HCT116 (cell line): ENCODE results near the gene GOLGA2. TPM values are rescaled to one million over a fixed set of nuclear protein-coding genes. Genes with fewer than 3 reads are reported as not detected.

ENCODE experiments used
- ATAC-seq: fragments of 200-7000 bp; cut with Tn5 transposase; 2 replicates; pipeline ENCODE4 v1.9.1; 2020; ENCODE audit warnings: mild to moderate bottlenecking, moderate library complexity
- BruUV-seq: library from RNA; stranded (reverse); fragments of 400-500 nt; replicated peaks from 2 replicates; lab custom pipeline; 2021; lab: Mats Ljungman, UMichigan
- CTCF ChIA-PET: fragments of 300-600 bp; sonication (Branson Sonifier 250); formaldehyde crosslinking; loops from one replicate; lab custom pipeline; 2021; ENCODE audit warnings: antibody characterized with exemption; lab: Charles Lee
- POLR2A ChIA-PET: fragments of 300-600, 350-600 bp; sonication (Branson Sonifier 250); formaldehyde crosslinking; loops from one replicate; lab custom pipeline; 2021; ENCODE audit warnings: antibody characterized with exemption; lab: Charles Lee
- RAD21 ChIA-PET, 2 experiments: fragments of 300-600 bp; sonication (Branson Sonifier 250); formaldehyde crosslinking; loops; one replicate each; lab custom pipeline; 2023; ENCODE audit warnings: low total read pairs in 2 of 2; ENCODE audit not compliant: uncharacterized antibody in 2 of 2, unreplicated experiment in 2 of 2, low non-redundant PET in 1 of 2; lab: Charles Lee
- DNase-seq: peaks from one replicate; pipeline ENCODE4 v3.0.0-alpha.2; 2010; ENCODE audit warnings: low read depth, low spot score
- H2AFZ ChIP-seq: fragments of 200-600 bp; shearing (Covaris generic), sonication (generic); 2 replicates; pipeline ENCODE4 v1.6.1; 2017; ENCODE audit warnings: low read depth, mixed run types, mixed read lengths, antibody characterized with exemption, low read length; ENCODE audit not compliant: poor library complexity, severe bottlenecking
- H3K27ac ChIP-seq: 2 replicates; pipeline ENCODE4 v1.5.1; 2012; ENCODE audit warnings: low read depth, low read length
- H3K27me3 ChIP-seq: fragments of 200-600 bp; sonication (generic); 2 replicates; pipeline ENCODE4 v1.6.1; 2016; ENCODE audit warnings: mixed run types, low read length, mixed read lengths; ENCODE audit not compliant: insufficient read depth
- H3K36me3 ChIP-seq, 2 experiments: fragments of 200-500 bp in 1 of 2; fragments of 200-600 bp in 1 of 2; sonication (Bioruptor generic) in 1 of 2; sonication (generic) in 1 of 2; 2 replicates each; pipeline versions ENCODE4 v1.5.1 to v1.6.1; 2014 to 2016; ENCODE audit warnings: low read length in 2 of 2, inconsistent platforms in 1 of 2, mixed read lengths in 1 of 2, mixed run types in 1 of 2; ENCODE audit not compliant: insufficient read depth in 2 of 2, control insufficient read depth in 1 of 2
- H3K4me1 ChIP-seq, 2 experiments: fragments of 200-600 bp in 1 of 2; sonication (generic) in 1 of 2; 2 replicates each; pipeline versions ENCODE4 v1.5.1 to v1.6.1; 2012 to 2017; ENCODE audit warnings: low read length in 2 of 2, inconsistent platforms in 1 of 2, mild to moderate bottlenecking in 1 of 2, mixed read lengths in 1 of 2, mixed run types in 1 of 2, moderate library complexity in 1 of 2; ENCODE audit not compliant: insufficient read depth in 2 of 2, control insufficient read depth in 1 of 2
- H3K4me2 ChIP-seq: fragments of 200-600 bp; sonication (generic); 2 replicates; pipeline ENCODE4 v1.6.1; 2017; ENCODE audit warnings: mixed run types, low read length, mixed read lengths
- H3K4me3 ChIP-seq, 2 experiments: fragments of 200-600 bp in 1 of 2; sonication (generic) in 1 of 2; replicated peaks in 1 of 2; 2 replicates each; pipeline ENCODE4 v1.5.1; 2011 to 2016; ENCODE audit warnings: low read length in 2 of 2, control low read depth in 1 of 2, low read depth in 1 of 2, mild to moderate bottlenecking in 1 of 2, mixed read lengths in 1 of 2, mixed run types in 1 of 2
- H3K79me2 ChIP-seq: fragments of 200-600 bp; sonication (generic); 2 replicates; pipeline ENCODE4 v1.6.1; 2017; ENCODE audit warnings: mild to moderate bottlenecking, mixed run types, low read length, moderate library complexity, mixed read lengths; ENCODE audit not compliant: insufficient read depth
- H3K9ac ChIP-seq: fragments of 200-600 bp; sonication (generic); 2 replicates; pipeline ENCODE4 v1.6.1; 2016; ENCODE audit warnings: low read length, mixed read lengths
- H3K9me2 ChIP-seq: fragments of 200-600 bp; sonication (generic), shearing (Covaris generic); 2 replicates; pipeline ENCODE4 v1.6.1; 2017; ENCODE audit warnings: mixed run types, mild to moderate bottlenecking, moderate library complexity; ENCODE audit not compliant: insufficient read depth
- H3K9me3 ChIP-seq, 2 experiments: fragments of 200-500 bp in 1 of 2; fragments of 200-600 bp in 1 of 2; sonication (Bioruptor generic) in 1 of 2; sonication (generic) in 1 of 2; 2 replicates each; pipeline ENCODE4 v1.6.1; 2014 to 2017; ENCODE audit warnings: low read length in 2 of 2, mixed read lengths in 2 of 2, inconsistent platforms in 1 of 2, low read depth in 1 of 2, mild to moderate bottlenecking in 1 of 2, mixed run types in 1 of 2, moderate library complexity in 1 of 2; ENCODE audit not compliant: control insufficient read depth in 1 of 2, insufficient read depth in 1 of 2
- H4K20me1 ChIP-seq: fragments of 200-600 bp; sonication (generic), shearing (Covaris generic); 2 replicates; pipeline ENCODE4 v1.6.1; 2017; ENCODE audit warnings: mixed run types, mild to moderate bottlenecking, moderate library complexity; ENCODE audit not compliant: insufficient read depth
- CBX3 ChIP-seq: IDR thresholded peaks from 2 replicates; pipeline ENCODE4 v1.6.1; 2012; ENCODE audit warnings: low read depth
- ELF1 ChIP-seq: IDR thresholded peaks from 2 replicates; pipeline ENCODE4 v1.6.1; 2012; ENCODE audit warnings: low read depth, borderline replicate concordance
- EZH2phosphoT487 ChIP-seq: fragments of 200-600 bp; IDR thresholded peaks from 2 replicates; pipeline ENCODE4 v1.6.1; 2018; ENCODE audit warnings: antibody characterized with exemption, borderline replicate concordance
- JUND ChIP-seq: IDR thresholded peaks from 2 replicates; pipeline ENCODE4 v1.6.1; 2012
- POLR2AphosphoS5 ChIP-seq: IDR thresholded peaks from 2 replicates; pipeline ENCODE4 v1.6.1; 2011; ENCODE audit warnings: mild to moderate bottlenecking, low read depth, low read length, moderate library complexity
- RAD21 ChIP-seq: IDR thresholded peaks from 2 replicates; pipeline ENCODE4 v1.6.1; 2012; ENCODE audit warnings: low read depth, mild to moderate bottlenecking
- SIN3A ChIP-seq: IDR thresholded peaks from 2 replicates; pipeline ENCODE4 v1.6.1; 2012; ENCODE audit warnings: low read depth
- SP1 ChIP-seq: IDR thresholded peaks from 2 replicates; pipeline ENCODE4 v1.6.1; 2012; ENCODE audit warnings: low read depth
- SRF ChIP-seq: IDR thresholded peaks from 2 replicates; pipeline ENCODE4 v1.6.1; 2012; ENCODE audit warnings: low read depth
- TCF7L2 ChIP-seq: IDR thresholded peaks from 2 replicates; pipeline ENCODE4 v1.7.0; 2011; ENCODE audit warnings: borderline replicate concordance, inconsistent platforms; ENCODE audit not compliant: insufficient read depth, insufficient read length; ENCODE audit errors: extremely low read depth
- ZNF274 ChIP-seq: fragments of 200-500 bp; sonication (Bioruptor generic); IDR thresholded peaks from 2 replicates; pipeline ENCODE4 v1.6.1; 2014; ENCODE audit warnings: mild to moderate bottlenecking, low read depth, low read length, inconsistent platforms
- intact Hi-C: fragments of 100-400 bp; cut with micrococcal nuclease; formaldehyde crosslinking; loops from 2 replicates; pipeline ENCODE4 v1.10.0; 2022
- total RNA-seq: library from RNA; stranded (reverse); gene quantifications from one replicate; pipeline ENCODE4 v1.2.1, GENCODE V29; 2021; ENCODE audit not compliant: unreplicated experiment
- TF ChIP-seq, protein P1 (sequence below): IDR thresholded peaks from 2 replicates; pipeline ENCODE4 v1.6.1; 2012
- TF ChIP-seq, protein P2 (sequence below): IDR thresholded peaks from 2 replicates; pipeline ENCODE4 v1.6.1; 2012; ENCODE audit warnings: low read depth
- TF ChIP-seq, protein P3 (sequence below): IDR thresholded peaks from 2 replicates; pipeline ENCODE4 v1.6.1; 2012
- TF ChIP-seq, protein P4 (sequence below): IDR thresholded peaks from 2 replicates; pipeline ENCODE4 v1.6.1; 2011; ENCODE audit warnings: mild to moderate bottlenecking, low read length, moderate library complexity; ENCODE audit not compliant: insufficient replicate concordance; ENCODE audit errors: extremely low read depth
- TF ChIP-seq, protein P5 (sequence below), 3 experiments: fragments of 200-600 bp in 1 of 3; sonication (generic) in 1 of 3; IDR thresholded peaks in 2 of 3; conservative IDR thresholded peaks in 1 of 3; 2 replicates each; pipeline ENCODE4 v1.5.1; 2012 to 2017; ENCODE audit warnings: low read depth in 2 of 3, low read length in 2 of 3, antibody characterized with exemption in 1 of 3, borderline replicate concordance in 1 of 3, control low read depth in 1 of 3, mild to moderate bottlenecking in 1 of 3, mixed read lengths in 1 of 3, mixed run types in 1 of 3, moderate library complexity in 1 of 3; ENCODE audit not compliant: insufficient read depth in 1 of 3

The GOLGA2 gene
- total RNA-seq, 1 experiment from 2014 or later, result 67.0 TPM

DNA sequence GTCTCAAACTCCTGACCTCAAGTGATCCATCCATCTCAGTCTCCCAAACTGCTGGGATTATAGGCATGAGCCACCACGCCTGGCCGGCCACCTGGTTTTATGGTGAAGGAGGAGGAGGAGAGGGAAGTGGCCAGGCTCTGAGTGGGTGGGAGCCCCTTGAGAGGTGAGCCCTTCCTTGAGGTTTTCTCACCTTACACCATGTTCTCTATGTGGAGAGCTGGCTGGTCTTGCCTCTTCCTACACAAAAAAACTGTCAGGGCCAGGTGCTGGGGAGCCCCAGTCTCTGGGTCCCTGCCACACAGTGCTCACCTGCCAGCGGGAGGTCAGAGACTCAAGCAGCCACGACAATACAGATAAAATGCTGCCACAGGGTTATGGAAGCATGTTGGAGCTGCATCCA is 18.3 kb upstream of the GOLGA2 start:
- Histone ChIP-seq H3K36me3 (no peaks in the 10 kb centered on the region), H3K4me1 (peaks cover 5 to 24% of the 10 kb centered on the region in 2 experiments; a peak in 3 of 4 replicates), H3K9me2 (no peaks in the 10 kb centered on the region), H3K79me2 (no peaks in the 10 kb centered on the region), H3K9me3 (no peaks in the 10 kb centered on the region), H3K27ac (no peak overlapping the region), H4K20me1 (no peaks in the 10 kb centered on the region), H3K4me3 (no peak overlapping the region), H3K4me2 (no peak overlapping the region), H3K9ac (no peak overlapping the region), H2AFZ (no peak overlapping the region), H3K27me3 (no peaks in the 10 kb centered on the region)
- TF ChIP-seq CBX3 (no peak), EZH2phosphoT487 (no peak), POLR2AphosphoS5 (no peak), JUND (no peak), SP1 (no peak), SRF (no peak), SIN3A (no peak), TCF7L2 (no peak), ELF1 (no peak), ZNF274 (no peak), RAD21 (no peak)
- TF ChIP-seq, protein P1, sequence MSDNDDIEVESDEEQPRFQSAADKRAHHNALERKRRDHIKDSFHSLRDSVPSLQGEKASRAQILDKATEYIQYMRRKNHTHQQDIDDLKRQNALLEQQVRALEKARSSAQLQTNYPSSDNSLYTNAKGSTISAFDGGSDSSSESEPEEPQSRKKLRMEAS, result no peak
- TF ChIP-seq, protein P2, sequence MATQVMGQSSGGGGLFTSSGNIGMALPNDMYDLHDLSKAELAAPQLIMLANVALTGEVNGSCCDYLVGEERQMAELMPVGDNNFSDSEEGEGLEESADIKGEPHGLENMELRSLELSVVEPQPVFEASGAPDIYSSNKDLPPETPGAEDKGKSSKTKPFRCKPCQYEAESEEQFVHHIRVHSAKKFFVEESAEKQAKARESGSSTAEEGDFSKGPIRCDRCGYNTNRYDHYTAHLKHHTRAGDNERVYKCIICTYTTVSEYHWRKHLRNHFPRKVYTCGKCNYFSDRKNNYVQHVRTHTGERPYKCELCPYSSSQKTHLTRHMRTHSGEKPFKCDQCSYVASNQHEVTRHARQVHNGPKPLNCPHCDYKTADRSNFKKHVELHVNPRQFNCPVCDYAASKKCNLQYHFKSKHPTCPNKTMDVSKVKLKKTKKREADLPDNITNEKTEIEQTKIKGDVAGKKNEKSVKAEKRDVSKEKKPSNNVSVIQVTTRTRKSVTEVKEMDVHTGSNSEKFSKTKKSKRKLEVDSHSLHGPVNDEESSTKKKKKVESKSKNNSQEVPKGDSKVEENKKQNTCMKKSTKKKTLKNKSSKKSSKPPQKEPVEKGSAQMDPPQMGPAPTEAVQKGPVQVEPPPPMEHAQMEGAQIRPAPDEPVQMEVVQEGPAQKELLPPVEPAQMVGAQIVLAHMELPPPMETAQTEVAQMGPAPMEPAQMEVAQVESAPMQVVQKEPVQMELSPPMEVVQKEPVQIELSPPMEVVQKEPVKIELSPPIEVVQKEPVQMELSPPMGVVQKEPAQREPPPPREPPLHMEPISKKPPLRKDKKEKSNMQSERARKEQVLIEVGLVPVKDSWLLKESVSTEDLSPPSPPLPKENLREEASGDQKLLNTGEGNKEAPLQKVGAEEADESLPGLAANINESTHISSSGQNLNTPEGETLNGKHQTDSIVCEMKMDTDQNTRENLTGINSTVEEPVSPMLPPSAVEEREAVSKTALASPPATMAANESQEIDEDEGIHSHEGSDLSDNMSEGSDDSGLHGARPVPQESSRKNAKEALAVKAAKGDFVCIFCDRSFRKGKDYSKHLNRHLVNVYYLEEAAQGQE, result no peak
- TF ChIP-seq, protein P3, sequence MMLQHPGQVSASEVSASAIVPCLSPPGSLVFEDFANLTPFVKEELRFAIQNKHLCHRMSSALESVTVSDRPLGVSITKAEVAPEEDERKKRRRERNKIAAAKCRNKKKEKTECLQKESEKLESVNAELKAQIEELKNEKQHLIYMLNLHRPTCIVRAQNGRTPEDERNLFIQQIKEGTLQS, result no peak
- TF ChIP-seq, protein P4, sequence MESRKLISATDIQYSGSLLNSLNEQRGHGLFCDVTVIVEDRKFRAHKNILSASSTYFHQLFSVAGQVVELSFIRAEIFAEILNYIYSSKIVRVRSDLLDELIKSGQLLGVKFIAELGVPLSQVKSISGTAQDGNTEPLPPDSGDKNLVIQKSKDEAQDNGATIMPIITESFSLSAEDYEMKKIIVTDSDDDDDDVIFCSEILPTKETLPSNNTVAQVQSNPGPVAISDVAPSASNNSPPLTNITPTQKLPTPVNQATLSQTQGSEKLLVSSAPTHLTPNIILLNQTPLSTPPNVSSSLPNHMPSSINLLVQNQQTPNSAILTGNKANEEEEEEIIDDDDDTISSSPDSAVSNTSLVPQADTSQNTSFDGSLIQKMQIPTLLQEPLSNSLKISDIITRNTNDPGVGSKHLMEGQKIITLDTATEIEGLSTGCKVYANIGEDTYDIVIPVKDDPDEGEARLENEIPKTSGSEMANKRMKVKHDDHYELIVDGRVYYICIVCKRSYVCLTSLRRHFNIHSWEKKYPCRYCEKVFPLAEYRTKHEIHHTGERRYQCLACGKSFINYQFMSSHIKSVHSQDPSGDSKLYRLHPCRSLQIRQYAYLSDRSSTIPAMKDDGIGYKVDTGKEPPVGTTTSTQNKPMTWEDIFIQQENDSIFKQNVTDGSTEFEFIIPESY, result no peak
- TF ChIP-seq, protein P5, sequence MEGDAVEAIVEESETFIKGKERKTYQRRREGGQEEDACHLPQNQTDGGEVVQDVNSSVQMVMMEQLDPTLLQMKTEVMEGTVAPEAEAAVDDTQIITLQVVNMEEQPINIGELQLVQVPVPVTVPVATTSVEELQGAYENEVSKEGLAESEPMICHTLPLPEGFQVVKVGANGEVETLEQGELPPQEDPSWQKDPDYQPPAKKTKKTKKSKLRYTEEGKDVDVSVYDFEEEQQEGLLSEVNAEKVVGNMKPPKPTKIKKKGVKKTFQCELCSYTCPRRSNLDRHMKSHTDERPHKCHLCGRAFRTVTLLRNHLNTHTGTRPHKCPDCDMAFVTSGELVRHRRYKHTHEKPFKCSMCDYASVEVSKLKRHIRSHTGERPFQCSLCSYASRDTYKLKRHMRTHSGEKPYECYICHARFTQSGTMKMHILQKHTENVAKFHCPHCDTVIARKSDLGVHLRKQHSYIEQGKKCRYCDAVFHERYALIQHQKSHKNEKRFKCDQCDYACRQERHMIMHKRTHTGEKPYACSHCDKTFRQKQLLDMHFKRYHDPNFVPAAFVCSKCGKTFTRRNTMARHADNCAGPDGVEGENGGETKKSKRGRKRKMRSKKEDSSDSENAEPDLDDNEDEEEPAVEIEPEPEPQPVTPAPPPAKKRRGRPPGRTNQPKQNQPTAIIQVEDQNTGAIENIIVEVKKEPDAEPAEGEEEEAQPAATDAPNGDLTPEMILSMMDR (IDR thresholded peaks at IDR 0.05 in 2 of 3, conservative IDR thresholded peaks at IDR 0.05 in 1 of 3; ENCODE audit: borderline replicate concordance in 1 of 3, insufficient read depth in 1 of 3, low read depth in 2 of 3, low read length in 2 of 3), result no peak
- no peak for ATAC-seq
- no TSS peak for BruUV-seq
- intact Hi-C loops, result loop anchor here (10.0 kb wide), 1 partner anchor 261 kb away; the partner anchor contains the start of gene SPTAN1
- DNase-seq, result no peak
- RAD21 ChIA-PET, result no interaction called here
- CTCF ChIA-PET, result interaction anchor here (0.7 to 4.3 kb wide), 6 partner anchors 39 to 341 kb away, joined by 3 to 40 read pairs (median 8); no protein-coding TSS in a partner anchor
- POLR2A ChIA-PET, result no interaction called here
